Measurements from ENCODE around the gene ZNF747. TPM values are rescaled to one million over a fixed set of nuclear protein-coding genes. Genes with fewer than 3 reads are reported as not detected.

Gene ZNF747
- polyA plus RNA-seq, 10 donors = 5.7 to 7.6 (median 6.6) TPM

GRCh38 chr16:30521476-30521872 is 13.2 kb downstream of the ZNF747 start:
- DNase-seq = no peak

DNA sequence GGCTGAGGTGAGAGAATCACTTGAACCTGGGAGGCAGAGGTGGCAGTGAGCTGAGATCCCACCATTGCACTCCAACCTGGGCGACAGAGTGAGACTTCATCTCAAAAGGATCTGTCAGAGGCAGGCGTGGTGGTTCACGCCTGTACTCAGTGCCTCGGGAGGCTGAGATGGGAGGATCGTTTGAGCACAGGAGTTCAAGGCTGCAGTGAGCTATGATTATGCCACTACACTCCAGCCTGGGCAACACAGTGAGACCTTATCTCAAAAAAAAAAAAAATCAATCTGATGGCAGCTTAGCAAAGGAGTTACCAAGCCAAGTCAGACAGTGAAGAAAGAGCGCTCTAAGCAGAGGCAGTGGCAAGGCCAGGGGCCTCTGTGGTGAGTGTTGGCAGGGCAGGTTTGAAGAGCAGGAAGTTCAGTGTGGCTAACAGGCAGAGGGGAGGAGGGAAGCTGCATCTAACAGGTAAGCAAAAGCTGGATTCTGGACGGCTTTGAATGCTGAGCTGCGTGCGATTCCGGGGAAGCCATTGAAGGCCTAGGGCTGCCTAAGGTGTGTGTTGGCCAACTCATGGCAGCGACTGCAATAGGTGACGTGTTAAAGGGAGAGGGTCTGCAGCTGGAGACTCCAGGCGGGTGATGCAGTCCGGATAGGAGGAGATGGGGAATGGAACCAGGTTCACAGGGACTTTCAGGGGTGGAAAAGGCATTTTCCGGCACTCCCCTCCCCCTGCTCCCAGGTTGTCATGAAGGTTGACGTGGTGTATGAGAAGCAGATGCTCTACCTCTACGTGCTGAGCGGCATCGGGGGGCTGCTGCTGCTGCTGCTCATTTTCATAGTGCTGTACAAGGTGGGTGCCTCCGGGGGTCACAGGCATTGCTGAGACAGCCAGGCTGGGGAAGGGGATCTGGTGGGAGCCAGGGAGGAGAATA is 15.3 kb downstream of the ZNF747 start:
- DNase-seq = no peak

DNA sequence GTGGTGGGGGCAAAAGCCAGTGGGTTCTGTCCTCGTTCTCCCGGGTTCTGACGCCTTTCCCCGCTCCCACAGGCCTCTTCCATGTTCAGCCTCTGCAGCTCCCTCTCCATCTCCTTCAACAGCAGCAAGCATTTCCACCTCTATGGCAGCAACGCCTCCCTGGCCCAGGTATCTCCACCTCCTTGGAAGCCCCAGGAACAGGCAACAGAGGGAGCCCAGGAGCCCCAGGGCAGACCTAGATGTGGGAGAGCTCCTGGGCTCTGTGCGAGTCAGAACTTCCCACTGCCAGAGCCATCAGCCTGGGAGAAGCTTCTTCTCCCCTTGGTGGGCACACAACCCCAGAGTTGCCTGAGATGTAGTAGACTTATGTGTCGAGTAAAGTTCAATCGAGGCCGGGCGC is 16.1 kb downstream of the ZNF747 start:
- DNase-seq = no peak

DNA sequence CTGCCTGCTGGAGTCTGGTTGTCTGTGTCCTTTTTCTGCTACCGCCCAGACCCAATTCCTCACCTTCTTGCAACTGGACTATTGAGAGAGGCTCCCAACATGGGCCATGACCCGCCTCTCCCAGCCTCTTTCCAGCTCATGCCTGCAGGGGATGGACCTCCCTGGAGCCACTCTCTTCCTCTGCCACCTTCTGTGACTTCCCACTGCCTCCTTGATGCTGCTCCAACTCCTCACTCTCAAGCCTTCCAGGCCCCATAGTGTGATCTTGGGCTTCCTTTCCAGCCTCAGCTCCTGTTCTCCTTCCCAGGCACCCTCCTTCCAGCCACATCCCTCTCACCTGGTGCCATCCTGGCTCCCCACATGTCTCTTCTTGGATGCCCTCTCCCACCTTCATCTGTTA is 19.4 kb downstream of the ZNF747 start:
- no peak for DNase-seq

- DNase-seq = no peak
Observed at GRCh38 chr16:30511509-30511908, 23.1 kb downstream of the ZNF747 start.

GRCh38 chr16:30510376-30510938 is 24.2 kb downstream of the ZNF747 start:
- no peak for DNase-seq

DNA sequence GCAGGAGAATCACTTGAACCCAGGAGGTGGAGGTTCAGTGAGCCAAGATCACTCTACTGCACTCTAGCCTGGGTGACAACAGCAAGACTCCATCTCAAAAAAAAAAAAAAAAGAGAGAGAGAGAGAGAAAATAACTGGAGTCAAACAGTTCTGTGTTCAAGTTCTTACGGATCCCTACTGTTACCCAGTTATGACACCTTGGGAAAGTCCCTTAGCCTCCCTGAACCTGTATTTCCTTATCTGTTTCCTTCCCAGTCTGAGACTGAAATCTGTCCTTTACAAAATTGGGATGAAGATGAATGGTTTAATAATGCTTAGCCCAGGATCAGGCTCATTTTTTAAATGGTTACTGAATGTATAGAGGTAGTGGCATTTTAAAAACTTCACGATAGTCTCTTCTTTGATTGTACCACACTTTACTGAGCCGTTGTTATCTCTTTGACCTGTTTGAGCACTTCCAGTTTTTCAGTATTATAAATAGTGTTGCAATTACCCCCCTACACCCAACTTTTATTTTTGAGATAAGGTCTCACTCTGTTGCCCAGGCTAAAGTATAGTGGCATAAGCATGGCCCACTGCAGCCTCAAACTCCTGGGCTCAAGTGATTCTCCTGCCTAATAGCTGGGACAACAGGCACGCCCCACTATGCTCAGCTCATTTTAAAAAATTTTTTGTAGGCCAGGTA is 25.4 kb downstream of the ZNF747 start:
- no peak for DNase-seq

DNA sequence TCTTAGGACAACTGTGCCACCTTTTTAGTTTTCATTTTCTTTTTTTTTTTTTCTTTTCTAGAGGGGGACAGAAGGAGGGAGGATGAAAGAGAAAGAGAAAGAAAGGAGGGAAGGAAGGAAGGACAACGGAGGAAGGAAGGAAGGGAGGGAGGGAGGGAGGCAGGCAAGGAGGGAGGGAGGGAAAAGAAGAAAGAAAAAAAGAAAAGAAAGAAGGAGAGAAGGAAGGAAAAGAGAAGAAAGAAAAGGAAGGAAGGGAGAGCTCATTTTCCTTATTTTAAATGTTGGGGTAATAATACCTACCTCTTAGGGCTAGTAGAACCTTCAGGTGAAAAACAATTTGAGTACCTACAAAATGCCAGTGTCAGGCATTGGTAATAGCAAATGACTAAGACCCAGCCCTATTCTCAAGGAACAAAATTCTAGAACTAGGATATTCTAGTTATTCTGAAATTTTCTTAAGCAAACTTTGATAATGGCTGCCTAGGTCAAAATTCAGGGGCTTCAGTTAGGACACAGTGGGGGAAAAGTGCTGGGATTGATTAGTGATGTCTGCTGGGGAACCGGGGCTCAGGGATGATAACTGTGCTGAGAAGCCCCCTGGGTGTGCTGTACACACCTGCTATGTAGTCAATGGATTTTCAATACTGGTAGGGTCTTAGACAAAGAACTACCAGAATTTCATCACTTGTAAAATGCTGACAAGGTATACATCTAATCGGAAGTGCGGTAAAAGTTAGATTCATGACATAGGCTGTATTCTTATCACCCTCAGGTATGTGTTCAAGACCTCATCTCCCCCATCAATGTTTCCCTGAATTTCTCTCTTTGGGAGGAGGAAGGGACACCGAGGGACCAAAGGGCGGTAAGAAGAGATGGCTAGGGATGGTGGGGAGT is 31.0 kb downstream of the ZNF747 start:
- no peak for DNase-seq

GRCh38 chr16:30499284-30499683 is 35.4 kb downstream of the ZNF747 start:
- no peak for DNase-seq

DNA sequence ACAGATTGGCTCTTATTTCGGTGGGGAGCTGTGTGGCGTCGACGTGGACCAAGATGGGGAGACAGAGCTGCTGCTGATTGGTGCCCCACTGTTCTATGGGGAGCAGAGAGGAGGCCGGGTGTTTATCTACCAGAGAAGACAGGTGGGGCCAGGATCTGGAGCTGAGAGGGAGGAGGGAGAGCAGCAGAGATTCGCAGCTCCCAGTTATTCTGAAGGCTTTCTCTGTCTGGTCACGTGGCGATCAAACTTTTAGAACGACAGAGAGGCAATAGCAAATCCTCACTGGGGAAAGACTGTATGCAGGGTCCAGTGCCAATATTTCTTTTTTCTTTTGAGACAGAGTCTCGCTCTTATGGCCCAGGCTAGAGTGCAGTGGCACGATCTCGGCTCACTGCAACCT is 39.9 kb downstream of the ZNF747 start:
- no peak for DNase-seq

DNA sequence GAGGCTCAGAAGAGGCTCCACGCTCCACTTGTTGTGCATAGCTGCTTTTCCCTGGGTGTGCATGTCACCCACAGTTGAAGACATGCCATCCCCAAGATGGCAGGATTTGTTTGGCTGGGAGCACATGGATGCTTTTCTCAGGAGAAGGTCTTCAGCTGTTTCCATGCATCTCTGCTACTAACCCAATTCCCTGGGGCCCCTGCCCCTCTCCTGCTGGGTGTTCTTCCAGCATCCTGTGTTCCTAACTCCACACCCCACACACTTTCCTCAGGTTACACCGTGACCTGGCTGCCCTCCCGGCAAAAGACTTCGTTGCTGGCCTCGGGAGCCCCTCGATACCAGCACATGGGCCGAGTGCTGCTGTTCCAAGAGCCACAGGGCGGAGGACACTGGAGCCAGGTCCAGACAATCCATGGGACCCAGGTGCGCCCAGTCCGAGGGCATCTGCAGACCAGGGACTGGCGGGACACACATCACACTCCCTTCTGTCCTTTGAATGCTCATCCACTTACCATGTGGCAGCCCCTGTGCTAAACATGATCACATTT is 40.6 kb downstream of the ZNF747 start:
- no peak for DNase-seq

DNA sequence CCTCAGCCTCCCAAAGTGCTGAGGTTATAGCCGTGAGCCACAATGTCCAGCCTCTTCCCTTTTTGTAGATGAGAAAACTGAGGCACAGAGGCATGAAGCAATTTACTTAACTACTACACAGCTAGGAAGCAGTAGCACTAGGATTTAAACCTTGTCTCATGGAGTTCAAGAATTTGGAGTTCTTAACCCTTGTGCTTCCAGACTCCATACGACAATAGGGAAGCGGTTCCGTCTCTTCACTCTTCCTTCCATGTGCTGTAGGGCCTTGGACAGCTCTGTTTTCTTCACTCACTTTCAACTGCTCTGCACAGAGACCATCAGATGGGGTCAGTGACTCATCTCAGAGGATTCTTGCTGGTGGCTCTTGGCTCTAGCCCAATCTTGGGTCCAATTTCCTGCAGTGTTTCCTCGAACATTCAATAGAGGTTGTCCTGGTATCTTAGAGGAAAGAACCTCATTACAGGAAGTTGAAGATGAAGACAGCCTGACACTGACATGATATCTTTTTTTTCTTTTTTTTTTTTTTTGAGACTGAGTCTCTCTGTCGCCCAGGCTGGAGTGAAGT is 42.8 kb downstream of the ZNF747 start:
- peak in 2 of 3 donors; percentile 25 to 66 for DNase-seq

GRCh38 chr16:30491229-30491628 is 43.4 kb downstream of the ZNF747 start:
- DNase-seq = no peak

- no peak for DNase-seq
Observed at GRCh38 chr16:30490210-30490609, 44.4 kb downstream of the ZNF747 start.

GRCh38 chr16:30488764-30489605 is 45.7 kb downstream of the ZNF747 start:
- DNase-seq = no peak

DNA sequence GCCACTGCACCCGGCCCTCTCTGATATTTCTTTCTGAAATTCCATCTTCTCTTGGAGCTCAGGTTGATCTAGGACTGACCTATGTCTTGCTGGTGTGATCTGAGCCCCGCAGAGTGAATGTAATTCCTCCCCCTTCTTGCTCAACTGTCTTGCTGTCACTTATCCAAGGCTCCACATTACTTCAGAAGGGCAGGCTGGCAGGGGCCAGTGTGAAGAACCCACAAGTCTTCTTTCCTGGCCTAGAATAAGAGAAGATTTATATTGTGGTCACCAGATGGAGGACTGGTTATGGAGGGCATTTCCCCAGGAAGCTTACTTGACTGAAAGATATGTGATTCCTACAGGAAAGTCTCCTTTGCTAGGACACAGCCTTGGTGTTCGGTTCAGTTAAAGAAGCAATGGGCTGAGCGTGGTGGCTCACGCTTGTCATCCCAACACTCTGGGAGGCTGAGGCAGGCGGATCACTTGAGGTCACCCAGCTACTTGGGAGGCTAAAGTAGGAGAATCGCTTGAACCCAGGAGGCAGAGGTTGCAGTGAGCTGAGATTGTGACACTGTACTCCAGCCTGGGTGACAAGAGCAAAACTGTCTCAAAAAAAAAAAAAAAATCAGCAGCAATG is 48.7 kb downstream of the ZNF747 start:
- no peak for DNase-seq

- DNase-seq = no peak
Observed at GRCh38 chr16:30484887-30485286, 49.8 kb downstream of the ZNF747 start.

DNA sequence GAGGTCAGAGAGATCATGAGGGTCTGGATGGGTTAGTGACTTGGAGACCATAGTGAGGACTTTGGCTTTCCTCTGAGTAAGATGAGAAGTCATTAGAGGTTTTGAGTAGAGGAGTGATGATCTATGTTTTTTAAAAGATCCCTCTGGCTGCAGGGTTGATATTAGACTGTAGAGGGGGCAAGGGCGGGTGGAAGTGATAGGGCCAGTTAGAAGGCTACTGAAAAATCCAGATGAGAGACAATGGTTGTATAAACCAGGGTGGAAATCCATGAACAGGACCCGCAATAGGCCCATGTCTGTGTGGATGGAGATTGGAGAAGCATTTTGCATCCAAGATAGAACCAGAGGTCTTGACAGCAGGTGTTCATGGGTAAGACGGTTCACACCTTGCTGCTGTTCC is 52.3 kb downstream of the ZNF747 start:
- no peak for DNase-seq

- DNase-seq = no peak
Observed at GRCh38 chr16:30481381-30481780, 53.3 kb downstream of the ZNF747 start.

Data from muscle of back (tissue), 11 donors.